DMS153 (cell line): ENCODE results near the gene HMOX1.

Experiments
- DNase-seq: peaks from one replicate; lab custom pipeline; 2025; lab: John Stamatoyannopoulos, UW

HMOX1 gene

GRCh38 chr22:35350539-35351503, 30.1 kb upstream of the HMOX1 start:
- DNase-seq: peak; percentile 81

GRCh38 chr22:35352214-35353111, 28.4 kb upstream of the HMOX1 start:
- DNase-seq: no peak

- no peak for DNase-seq
Measured at GRCh38 chr22:35353318-35353717, 27.6 kb upstream of the HMOX1 start.

GRCh38 chr22:35354068-35354467, 26.8 kb upstream of the HMOX1 start:
- no peak for DNase-seq

- no peak for DNase-seq
Measured at GRCh38 chr22:35357883-35358621, 22.8 kb upstream of the HMOX1 start.

GRCh38 chr22:35359380-35360065, 21.4 kb upstream of the HMOX1 start:
- DNase-seq: no peak

GRCh38 chr22:35361001-35361558, 19.8 kb upstream of the HMOX1 start:
- DNase-seq: no peak

GRCh38 chr22:35363566-35364086, 17.3 kb upstream of the HMOX1 start:
- no peak for DNase-seq

GRCh38 chr22:35364230-35364629, 16.7 kb upstream of the HMOX1 start:
- peak; percentile 75 for DNase-seq

- DNase-seq: no peak
Measured at GRCh38 chr22:35367331-35367886, 13.5 kb upstream of the HMOX1 start.

- no peak for DNase-seq
Measured at GRCh38 chr22:35368386-35368785, 12.5 kb upstream of the HMOX1 start.

GRCh38 chr22:35369996-35370395, 10.9 kb upstream of the HMOX1 start:
- DNase-seq: no peak

GRCh38 chr22:35373781-35374180, 7.1 kb upstream of the HMOX1 start:
- DNase-seq: no peak

- no peak for DNase-seq
Measured at GRCh38 chr22:35375031-35375430, 5.9 kb upstream of the HMOX1 start.

GRCh38 chr22:35375526-35375925, 5.4 kb upstream of the HMOX1 start:
- DNase-seq: no peak

GRCh38 chr22:35376728-35377472, 4.0 kb upstream of the HMOX1 start:
- peak; percentile 85 for DNase-seq

- no peak for DNase-seq
Measured at GRCh38 chr22:35377735-35378134, 3.2 kb upstream of the HMOX1 start.

- no peak for DNase-seq
Measured at GRCh38 chr22:35378621-35379020, 2.3 kb upstream of the HMOX1 start.

- no peak for DNase-seq
Measured at GRCh38 chr22:35379146-35379993, 1.5 kb upstream of the HMOX1 start.
